ENCODE results near the gene EIF4G3.
"Not testable (repeated sequence)": the region's sequence is repeated elsewhere in the genome, so short reads cannot be mapped to it uniquely, and the experiment has no call there.

The EIF4G3 gene

DNA sequence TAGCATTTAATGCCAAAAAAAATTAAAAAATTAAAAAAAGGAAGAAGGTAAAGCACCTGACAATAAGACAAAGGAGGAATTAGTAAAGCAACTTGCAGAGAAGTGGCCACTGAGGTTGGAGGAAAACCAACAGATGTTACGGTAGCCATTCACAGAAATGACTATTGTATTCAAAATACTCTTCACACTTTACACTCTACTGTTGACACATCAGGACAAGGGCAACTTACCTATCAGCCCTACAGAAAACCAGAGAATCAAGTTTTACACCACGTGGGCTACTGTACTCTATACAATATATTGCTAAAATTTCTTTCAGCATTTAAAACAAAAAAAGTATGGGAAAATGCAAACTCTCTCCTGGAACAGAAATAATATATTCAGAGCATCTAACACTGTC, 70.0 kb downstream of the EIF4G3 start:
- no peak for DNase-seq (ENCODE audit: low read depth in 3 of 3, low spot score in 1 of 3)

DNA sequence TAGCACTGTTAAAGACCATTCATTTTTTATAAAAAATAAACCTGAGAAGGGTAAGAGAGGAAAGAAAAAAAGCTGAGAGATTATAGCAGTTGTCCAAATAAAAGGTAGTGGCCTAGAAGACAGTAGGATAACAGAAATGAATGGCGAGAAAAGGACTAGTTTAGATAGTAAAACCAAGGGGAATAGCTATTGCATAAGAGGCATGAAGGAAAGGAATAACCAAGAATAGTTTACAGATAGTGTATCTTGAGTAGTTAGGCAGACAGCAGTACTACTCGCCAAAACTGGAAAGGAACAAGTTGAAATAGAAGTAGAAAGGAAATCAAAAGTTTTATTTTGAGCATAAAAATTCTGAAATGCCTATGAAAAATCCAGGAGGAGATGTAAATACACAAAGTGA, 70.5 kb downstream of the EIF4G3 start:
- no peak for DNase-seq (ENCODE audit: low read depth in 3 of 3, low spot score in 1 of 3)

DNA sequence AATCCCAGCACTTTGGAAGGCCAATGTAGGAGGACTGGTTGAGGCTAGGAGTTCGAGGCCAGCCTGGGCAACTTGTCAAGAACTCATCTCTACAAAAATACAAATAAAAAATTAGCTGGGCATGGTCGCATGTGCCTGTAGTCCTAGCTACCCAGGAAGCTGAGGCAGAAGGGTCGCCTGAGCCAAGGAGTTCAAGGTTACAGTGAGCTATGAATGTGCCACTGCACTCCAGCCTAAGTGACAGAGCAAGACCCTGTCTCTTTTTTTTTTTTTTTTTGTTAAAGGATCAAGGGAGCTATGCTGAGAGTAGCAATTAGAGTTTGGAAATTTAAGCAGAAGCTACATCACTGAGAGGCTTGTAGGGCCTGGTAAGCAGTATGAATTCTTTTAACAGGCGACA, 70.9 kb downstream of the EIF4G3 start:
- no peak for DNase-seq (ENCODE audit: low read depth in 3 of 3, low spot score in 1 of 3)

DNA sequence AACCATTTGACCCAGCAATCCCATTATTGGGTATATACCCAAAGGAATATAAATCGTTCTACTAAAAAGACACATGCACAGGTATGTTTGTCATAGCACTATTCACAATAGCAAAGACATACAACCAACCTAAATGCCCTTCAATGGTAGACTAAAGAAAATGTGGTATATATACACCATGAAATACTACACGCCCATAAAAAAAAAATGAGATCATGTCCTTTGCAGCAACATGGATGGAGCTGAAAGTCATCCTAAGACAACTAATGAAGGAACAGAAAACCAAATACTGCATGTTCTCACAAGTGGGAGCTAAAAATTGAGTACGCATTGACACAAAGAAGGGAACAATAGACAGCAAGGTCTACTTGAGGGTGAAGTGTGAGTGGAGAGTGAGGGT, 72.0 kb downstream of the EIF4G3 start:
- DNase-seq (ENCODE audit: low read depth in 3 of 3, low spot score in 1 of 3), result no peak

DNA sequence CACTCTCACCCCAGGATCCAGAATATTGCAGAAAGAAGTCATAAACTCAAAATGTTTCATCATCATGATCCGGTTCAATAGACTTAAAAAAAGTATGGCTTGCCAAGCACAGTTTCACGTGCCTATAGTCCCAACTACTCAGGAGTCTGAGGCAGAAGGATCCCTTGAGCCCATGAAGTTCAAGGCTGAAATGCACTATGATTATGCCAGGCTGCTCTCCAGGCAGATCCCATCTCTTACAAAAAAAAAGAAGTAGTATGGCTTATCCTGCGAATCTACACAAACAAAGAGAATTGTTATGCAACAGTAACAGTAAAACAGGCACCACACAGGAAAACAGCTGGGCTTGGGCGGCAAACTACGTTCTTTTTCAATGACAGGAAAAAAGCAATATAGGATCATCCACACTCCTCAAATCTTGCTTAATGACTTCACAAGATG, 76.2 kb downstream of the EIF4G3 start:
- no peak for DNase-seq (ENCODE audit: low read depth in 3 of 3, low spot score in 1 of 3)

DNA sequence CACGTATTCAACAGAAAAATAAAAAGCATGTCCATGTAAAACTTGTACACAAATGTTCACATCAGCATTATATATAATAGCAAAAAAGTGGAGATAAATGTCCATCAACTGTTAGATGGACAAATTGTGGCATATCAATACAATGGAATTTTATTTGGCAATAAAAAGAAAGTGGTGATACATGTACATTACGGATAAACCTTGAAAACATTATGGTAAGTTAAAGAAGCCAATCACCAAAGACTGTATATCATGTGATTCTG, 76.9 kb downstream of the EIF4G3 start:
- no peak for DNase-seq (ENCODE audit: low read depth in 3 of 3, low spot score in 1 of 3)

DNA sequence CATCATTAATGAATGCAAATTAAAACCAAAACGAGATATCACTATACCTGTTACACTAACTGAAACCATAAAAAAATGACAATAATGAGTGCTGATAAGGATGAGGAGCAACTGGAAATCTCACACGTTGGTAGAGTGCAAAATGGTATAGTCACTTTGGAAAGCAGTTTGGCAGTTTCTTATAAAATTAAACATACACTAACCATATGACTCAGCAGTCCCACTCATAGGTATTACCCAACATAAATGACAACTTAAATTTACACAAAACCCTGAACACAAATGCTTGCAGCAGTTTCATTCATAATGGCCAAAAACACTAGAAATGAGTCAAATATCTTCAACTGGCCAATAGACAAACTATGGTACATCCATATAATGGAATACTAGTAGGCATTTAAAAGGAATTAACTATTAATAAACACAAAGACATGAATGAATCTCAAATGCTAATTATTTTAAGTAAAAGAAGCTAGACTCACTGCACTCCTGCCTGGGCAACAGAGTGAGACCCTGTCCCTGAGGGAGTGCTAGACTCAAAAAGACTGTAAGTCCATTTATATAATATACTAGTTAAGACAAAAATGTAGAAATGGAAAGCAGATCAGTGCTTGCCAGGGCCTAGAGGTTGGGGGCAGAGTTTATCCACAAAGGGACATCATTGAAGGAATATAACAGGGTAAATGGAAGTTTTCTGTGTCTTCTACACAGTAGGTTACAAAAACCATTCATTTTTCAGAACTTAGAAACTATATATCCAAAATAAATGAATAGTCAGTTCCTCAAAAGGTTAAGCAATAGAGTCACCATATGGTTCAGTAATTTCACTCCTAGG, 77.4 kb downstream of the EIF4G3 start:
- DNase-seq (ENCODE audit: low read depth in 3 of 3, low spot score in 1 of 3), result no peak

DNA sequence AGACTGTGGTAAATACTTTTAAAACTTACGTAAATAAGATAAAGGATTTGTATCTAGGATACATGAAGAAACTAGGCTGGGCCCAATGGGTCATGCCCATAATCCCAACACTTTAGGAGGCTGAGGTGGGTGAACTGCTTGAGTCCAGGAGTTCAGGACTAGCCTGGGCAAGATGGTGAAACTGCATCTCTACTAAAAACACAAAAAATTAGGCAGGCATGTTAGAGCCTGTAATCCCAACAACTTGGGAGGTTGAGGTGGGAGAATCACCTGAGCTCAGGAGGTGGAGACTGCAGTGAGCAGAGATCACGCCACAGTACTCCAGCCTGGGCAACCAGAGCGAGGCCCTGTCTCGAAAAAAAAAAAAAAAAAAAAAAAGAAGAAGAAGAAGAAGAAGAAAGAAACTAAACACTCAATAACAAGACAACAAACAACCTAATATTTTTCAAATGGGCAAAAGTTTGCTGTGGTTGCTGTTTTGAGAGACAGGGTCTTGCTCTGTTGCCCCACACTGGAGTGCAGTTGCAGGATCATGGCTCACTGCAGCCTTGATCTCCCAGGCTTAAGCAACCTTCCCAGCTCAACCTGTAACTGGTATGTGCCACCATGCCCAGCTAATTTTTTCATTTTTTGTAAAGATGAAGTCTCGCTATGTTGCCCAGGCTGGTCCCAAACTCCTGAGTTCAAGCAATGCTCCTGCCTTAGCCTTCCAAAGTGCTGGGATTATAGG, 78.3 kb downstream of the EIF4G3 start:
- no peak for DNase-seq (ENCODE audit: low read depth in 3 of 3, low spot score in 1 of 3)

DNA sequence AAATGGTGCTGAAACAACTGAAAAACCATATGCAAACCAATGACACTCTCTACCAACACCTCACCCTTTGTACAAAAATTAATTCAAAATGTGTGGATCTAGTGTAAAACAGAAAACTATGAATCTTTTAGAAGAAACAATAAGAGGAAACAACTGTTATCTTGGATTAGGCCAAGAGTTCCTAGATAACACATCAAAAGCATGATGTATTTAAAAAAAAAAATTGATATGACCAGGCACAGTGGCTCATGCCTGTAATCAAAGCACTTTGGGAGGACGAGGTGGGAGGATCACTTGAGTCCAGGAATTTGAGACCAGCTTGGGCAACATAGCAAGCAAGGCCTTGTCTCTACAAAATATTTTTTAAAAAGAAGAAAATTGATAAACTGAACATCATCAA, 79.0 kb downstream of the EIF4G3 start:
- no peak for DNase-seq (ENCODE audit: low read depth in 3 of 3, low spot score in 1 of 3)

DNA sequence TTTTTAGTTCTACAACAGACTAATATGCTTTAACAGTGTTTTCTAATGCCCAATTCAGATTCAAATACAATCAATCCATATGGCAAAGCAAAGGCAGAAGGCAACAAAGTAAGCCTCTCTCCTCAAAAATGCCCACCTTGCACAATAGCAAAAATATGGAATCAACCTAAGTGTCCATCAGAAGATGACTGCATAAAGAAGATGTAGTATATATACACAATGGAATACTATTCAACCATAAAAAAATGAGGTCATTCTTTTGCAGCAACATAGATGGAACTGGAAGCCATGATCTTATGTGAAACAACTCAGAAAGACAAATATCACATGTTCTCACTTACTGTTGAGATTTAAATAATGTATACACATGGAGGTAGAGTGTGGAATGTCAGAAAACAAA, 80.7 kb downstream of the EIF4G3 start:
- no peak for DNase-seq (ENCODE audit: low read depth in 3 of 3, low spot score in 1 of 3)

DNA sequence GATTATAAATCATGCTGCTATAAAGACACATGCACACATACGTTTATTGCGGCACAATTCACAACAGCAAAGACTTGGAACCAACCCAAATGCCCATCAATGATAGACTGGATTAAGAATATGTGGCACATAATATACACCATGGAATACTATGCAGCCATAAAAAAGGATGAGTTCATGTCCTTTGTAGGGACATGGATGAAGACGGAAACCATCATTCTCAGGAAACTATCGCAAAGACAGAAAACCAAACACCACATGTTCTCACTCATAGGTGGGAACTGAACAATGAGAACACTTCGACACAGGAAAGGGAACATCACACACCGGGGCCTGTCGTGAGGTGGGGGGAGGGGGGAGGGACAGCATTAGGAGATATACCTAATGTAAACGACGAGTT, 82.4 kb downstream of the EIF4G3 start:
- not testable (repeated sequence) for DNase-seq (ENCODE audit: low read depth in 3 of 3, low spot score in 1 of 3)

DNA sequence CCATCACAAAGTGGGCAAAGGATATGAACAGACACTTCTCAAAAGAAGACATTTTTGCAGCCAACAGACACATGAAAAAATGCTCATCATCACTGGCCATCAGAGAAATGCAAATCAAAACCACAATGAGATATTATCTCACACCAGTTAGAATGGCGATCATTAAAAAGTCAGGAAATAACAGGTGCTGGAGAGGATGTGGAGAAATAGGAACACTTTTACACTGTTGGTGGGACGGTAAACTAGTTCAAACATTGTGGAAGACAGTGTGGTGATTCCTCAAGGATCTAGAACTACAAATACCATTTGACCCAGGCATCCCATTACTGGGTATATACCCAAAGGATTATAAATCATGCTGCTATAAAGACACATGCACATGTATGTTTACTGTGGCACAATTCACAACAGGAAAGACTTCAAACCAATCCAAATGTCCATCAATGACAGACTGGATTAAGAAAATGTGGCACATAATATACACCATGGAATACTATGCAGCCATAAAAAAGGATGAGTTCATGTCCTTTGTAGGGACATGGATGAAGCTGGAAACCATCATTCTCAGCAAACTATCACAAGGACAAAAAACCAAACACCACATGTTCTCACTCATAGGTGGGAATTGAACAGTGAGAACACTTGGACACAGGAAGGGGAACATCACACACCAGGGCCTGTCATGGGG, 83.3 kb downstream of the EIF4G3 start:
- DNase-seq (ENCODE audit: low read depth in 3 of 3, low spot score in 1 of 3), result not testable (repeated sequence)

DNA sequence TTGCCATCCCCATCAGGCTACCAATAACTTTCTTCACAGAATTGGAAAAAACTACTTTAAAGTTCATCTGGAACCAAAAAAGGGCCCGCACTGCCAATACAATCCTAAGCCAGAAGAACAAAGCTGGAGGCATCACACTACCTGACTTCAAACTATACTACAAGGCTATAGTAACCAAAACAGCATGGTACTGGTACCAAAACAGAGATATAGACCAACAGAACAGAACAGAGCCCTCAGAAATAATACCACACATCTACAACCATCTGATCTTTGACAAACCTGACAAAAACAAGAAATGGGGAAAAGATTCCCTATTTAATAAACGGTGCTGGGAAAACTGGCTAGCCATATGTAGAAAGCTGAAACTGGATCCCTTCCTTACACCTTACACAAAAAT, 84.2 kb downstream of the EIF4G3 start:
- DNase-seq (ENCODE audit: low read depth in 3 of 3, low spot score in 1 of 3), result not testable (repeated sequence)

DNA sequence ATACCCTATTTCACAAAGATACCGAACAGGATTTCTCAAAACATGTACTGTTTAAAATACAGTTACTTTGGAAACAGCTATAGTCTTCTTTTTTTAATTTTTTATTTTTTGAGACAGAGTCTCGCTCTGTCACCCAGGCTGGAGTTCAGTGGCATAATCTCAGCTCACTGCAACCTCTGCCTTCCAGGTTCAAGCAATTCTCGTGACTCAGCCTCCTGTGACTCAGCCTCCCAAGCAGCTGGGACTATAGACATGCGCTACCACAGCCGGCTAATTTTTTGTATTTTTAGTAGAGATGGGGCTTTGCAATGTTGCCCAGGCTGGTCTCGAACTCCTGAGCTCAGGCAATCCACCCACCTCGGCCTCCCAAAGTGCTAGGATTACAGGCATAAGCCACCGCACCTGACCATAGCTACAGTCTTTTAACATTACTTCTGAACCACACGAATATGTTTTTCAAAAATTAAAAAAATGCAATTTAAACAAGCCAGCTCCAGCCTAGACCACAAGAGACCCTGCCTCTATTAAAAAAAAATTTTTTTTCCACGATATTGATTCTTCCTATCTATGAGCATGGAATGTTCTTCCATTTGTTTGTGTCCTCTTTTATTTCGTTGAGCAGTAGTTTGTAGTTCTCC, 85.5 kb downstream of the EIF4G3 start:
- not testable (repeated sequence) for DNase-seq (ENCODE audit: low read depth in 3 of 3, low spot score in 1 of 3)

DNA sequence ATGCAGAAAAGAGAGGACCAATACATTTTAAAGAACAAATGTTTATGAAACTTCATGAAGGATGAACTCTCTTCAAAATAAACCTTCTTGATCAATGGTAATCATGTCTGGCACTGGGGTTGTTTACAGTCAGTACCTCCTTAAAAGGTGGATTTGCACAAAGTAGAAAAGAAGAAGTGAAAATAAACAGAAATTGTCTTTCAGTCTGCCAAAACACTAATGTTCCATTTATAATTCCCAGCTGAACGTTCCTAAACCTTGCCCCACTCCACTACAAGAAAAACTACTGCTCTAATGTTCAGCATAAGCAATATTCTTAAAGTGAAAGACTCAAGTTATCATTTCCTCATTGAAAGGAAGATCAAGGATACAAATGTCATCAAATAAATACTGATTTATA, 86.2 kb downstream of the EIF4G3 start:
- DNase-seq (ENCODE audit: low read depth in 3 of 3, low spot score in 1 of 3), result no peak

DNA sequence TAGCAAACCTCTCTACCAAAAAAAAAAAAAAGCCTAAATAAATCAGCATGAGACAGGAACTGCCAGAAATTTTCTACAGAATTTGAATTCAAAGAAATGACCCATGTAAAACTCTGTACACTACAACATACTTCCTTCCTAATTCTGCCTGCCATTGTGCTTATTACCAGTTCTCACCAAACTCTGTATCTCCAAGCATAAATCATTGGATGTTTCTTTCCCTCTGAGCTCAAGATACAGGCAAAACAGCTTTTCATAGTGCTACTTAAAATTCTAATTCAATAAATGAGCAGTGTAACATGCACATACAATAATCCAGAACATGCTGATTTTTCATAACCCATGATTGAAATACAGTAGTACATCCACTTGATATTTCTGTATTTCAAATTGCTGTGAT, 87.0 kb downstream of the EIF4G3 start:
- DNase-seq (ENCODE audit: low read depth in 3 of 3, low spot score in 1 of 3), result no peak

DNA sequence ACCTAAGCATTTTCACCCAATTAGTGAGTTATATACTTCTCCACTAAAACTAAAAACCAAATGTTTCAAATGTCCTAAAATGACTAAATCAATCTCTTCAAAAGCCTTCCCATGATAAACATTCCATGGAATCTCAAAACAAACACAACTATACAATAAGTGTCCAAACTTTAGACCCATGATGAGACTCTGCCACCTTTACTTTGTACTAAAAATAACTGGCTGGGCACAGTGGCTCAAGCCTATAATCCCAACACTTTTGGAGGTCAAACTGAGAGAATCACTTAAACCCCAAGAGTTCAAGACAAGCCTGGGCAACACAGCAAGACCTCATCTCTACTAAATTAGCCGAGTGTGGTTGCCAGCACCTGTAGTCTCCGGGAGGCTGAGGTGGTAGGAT, 87.4 kb downstream of the EIF4G3 start:
- no peak for DNase-seq (ENCODE audit: low read depth in 3 of 3, low spot score in 1 of 3)

DNA sequence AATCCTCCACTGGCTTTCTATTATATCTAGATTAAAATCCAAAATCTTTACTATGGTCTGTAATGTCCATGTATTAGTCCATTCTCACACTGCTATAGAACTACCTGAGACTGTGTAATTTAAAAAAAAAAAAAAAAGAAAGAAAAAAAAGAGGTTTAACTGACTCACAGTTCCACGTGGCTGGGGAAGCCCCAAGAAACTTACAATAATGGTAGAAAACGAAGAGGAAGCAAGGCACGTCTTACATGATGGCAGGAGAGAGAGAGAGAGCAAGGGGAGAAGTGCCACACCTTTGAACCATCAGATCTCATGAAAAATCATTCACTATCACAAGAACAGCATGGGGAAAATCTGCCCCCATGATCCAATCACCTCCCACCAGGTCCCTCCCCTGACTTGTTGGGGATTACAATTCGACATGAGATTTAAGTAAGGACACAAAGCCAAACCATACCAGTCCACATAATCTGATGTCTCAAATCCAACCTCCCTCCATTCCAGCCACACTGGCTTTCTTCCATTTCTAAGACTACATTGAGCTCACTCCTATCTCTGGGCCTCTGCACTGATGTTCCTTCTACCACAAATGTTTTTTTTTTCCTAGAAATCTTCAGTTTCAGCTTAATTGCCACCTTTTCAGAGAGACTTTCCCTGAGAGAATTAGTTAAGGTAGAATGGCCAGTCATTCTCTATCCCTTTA, 92.4 kb downstream of the EIF4G3 start:
- DNase-seq (ENCODE audit: low read depth in 3 of 3, low spot score in 1 of 3), result no peak

DNA sequence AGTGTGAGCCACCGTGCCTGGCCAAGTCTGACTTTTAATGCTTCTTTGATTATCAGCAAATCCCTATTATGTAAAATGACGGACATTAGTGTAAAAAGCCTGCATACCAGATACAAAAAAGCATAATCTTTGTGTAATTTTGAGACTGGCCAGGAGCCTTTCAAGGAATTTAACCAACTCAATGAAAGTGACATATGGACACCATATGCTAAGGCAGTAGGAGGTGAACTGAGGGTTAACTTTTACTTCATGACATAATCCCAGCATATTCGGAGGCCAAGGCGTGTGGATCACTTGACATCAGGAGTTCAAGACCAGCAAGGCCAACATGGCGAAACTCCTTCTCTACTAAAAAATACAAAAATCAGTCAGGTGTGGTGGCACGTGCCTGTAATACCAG, 94.6 kb downstream of the EIF4G3 start:
- DNase-seq (ENCODE audit: low read depth in 3 of 3, low spot score in 1 of 3), result no peak

DNA sequence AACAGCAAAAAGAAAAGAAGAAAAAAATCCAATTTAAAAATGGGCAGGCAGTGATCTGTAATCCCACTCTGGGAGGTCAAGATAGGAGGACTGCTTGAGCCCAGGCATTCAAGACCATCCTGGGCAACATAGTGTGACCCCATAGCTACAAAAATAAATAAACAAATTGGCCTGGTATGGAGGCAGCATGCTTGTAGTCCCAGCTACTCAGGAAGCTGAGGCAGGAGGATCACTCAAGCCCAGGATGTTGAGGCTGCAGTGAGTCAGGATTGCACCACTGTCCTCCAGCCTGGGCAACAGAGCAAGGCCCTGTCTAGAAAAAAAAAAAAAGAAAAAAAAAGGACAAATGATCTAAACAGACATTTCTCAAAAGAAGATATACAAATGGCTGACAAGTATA, 99.6 kb downstream of the EIF4G3 start:
- no peak for DNase-seq (ENCODE audit: low read depth in 3 of 3, low spot score in 1 of 3)

DNA sequence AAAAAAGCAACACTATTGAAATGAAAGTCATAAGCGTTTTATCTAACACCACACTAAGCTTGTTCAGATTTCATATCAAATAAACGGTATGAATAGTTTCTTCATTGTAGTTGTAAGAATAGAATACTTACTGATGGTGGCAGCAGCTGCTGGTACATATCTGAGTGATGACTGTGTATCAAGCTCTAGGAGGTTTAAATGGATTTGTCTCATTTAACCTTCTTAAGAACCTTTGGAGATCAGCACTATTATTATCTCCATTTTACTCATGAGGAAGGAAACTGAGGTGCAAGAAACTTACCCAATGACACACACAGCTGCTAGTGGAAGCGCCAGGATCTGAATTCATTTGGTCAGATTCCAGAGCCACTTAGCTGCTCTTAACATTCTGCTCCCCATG, 104.0 kb downstream of the EIF4G3 start:
- DNase-seq (ENCODE audit: low read depth in 3 of 3, low spot score in 1 of 3), result no peak
